ENCODE data around the gene AKAP12.

- TF ChIP-seq POLR2A (IDR thresholded peaks at IDR 0.05), result no peak
- TF ChIP-seq, protein P1, sequence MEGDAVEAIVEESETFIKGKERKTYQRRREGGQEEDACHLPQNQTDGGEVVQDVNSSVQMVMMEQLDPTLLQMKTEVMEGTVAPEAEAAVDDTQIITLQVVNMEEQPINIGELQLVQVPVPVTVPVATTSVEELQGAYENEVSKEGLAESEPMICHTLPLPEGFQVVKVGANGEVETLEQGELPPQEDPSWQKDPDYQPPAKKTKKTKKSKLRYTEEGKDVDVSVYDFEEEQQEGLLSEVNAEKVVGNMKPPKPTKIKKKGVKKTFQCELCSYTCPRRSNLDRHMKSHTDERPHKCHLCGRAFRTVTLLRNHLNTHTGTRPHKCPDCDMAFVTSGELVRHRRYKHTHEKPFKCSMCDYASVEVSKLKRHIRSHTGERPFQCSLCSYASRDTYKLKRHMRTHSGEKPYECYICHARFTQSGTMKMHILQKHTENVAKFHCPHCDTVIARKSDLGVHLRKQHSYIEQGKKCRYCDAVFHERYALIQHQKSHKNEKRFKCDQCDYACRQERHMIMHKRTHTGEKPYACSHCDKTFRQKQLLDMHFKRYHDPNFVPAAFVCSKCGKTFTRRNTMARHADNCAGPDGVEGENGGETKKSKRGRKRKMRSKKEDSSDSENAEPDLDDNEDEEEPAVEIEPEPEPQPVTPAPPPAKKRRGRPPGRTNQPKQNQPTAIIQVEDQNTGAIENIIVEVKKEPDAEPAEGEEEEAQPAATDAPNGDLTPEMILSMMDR (IDR thresholded peaks at IDR 0.05), result no peak
- no peak for TF ChIP-seq POLR2AphosphoS5 (IDR thresholded peaks at IDR 0.05; ENCODE audit: insufficient read depth in 1 of 2, low read depth in 1 of 2)
Observed at GRCh38 chr6:151269321-151269995, 29.7 kb downstream of the AKAP12 start.

Measured in vagina (tissue), 2 donors.